Gastroesophageal sphincter (tissue), 3 donors: Measurements from ENCODE around the gene MTR.

ENCODE experiments used
- CTCF ChIP-seq, 4 experiments: fragments of 200-600 bp in 2 of 4; fragments of 450-650 bp in 2 of 4; sonication (generic) in 1 of 4; IDR thresholded peaks; one replicate each; pipeline ENCODE4 v1.5.1; 2017 to 2019; ENCODE audit warnings: antibody characterized with exemption in 4 of 4, mild to moderate bottlenecking in 2 of 4, moderate library complexity in 2 of 4
- POLR2A ChIP-seq, 2 donors: fragments of 450-650 bp; IDR thresholded peaks; one replicate each; pipeline ENCODE4 v1.6.1; 2017; ENCODE audit warnings: antibody characterized with exemption in 2 of 2, mild to moderate bottlenecking in 2 of 2, moderate library complexity in 1 of 2

- TF ChIP-seq CTCF (IDR thresholded peaks at IDR 0.05) (no peak), POLR2A (IDR thresholded peaks at IDR 0.05) (no peak)
These were observed 101.6 kb downstream of the MTR start for GRCh38 chr1:236896716-236897115.
